GM23338 (cell line): ENCODE results near the gene SYT17. TPM values are rescaled to one million over a fixed set of nuclear protein-coding genes. Genes with fewer than 3 reads are reported as not detected.

Experiments used
- ATAC-seq: fragments of 200-7000 bp; cut with Tn5 transposase; 3 replicates; pipeline ENCODE4 v1.9.1; 2020
- DNase-seq: peaks from one replicate; pipeline ENCODE4 v3.0.0-alpha.2; 2015; ENCODE audit warnings: low spot score
- H2AFZ ChIP-seq: fragments of 200-600 bp; sonication (generic); 2 replicates; pipeline ENCODE4 v1.8.0; 2016; ENCODE audit warnings: antibody characterized with exemption, mild to moderate bottlenecking, moderate library complexity
- H3F3A ChIP-seq: fragments of 200-600 bp; sonication (generic); replicated peaks from 2 replicates; pipeline ENCODE4 v1.8.0; 2017; ENCODE audit warnings: antibody characterized with exemption, mixed run types, low read depth
- H3K27ac ChIP-seq: fragments of 200-600 bp; sonication (generic); 2 replicates; pipeline ENCODE4 v1.6.1; 2016; ENCODE audit warnings: low read depth
- H3K27me3 ChIP-seq: fragments of 200-600 bp; sonication (generic); 2 replicates; pipeline ENCODE4 v1.8.0; 2016; ENCODE audit warnings: mild to moderate bottlenecking, mixed run types, moderate library complexity; ENCODE audit not compliant: insufficient read depth
- H3K36me3 ChIP-seq: fragments of 200-600 bp; sonication (generic); 2 replicates; pipeline ENCODE4 v1.8.0; 2016; ENCODE audit warnings: mild to moderate bottlenecking; ENCODE audit not compliant: insufficient read depth
- H3K4me1 ChIP-seq: fragments of 200-600 bp; sonication (generic); 2 replicates; pipeline ENCODE4 v1.8.0; 2016; ENCODE audit warnings: mild to moderate bottlenecking, moderate library complexity; ENCODE audit not compliant: insufficient read depth
- H3K4me2 ChIP-seq: fragments of 200-600 bp; sonication (generic); 2 replicates; pipeline ENCODE4 v1.7.1; 2017; ENCODE audit warnings: mixed run types
- H3K4me3 ChIP-seq: fragments of 200-600 bp; sonication (generic); 2 replicates; pipeline ENCODE4 v1.6.1; 2016; ENCODE audit warnings: mixed run types
- H3K79me2 ChIP-seq: fragments of 200-600 bp; sonication (generic); replicated peaks from 2 replicates; pipeline ENCODE4 v1.8.0; 2017; ENCODE audit warnings: mild to moderate bottlenecking; ENCODE audit not compliant: insufficient read depth
- H3K9me2 ChIP-seq: fragments of 200-600 bp; sonication (generic); 2 replicates; pipeline ENCODE4 v1.8.0; 2017; ENCODE audit not compliant: insufficient read depth
- H4K20me1 ChIP-seq: fragments of 200-600 bp; sonication (generic); replicated peaks from 2 replicates; pipeline ENCODE4 v1.8.0; 2017; ENCODE audit warnings: mild to moderate bottlenecking; ENCODE audit not compliant: insufficient read depth
- H3K27ac Mint-ChIP-seq: 2 replicates; pipeline ENCODE4 v1.8.0; 2020; ENCODE audit warnings: inconsistent platforms, mild to moderate bottlenecking, moderate library complexity, mixed read lengths
- H3K27me3 Mint-ChIP-seq: 3 replicates; pipeline ENCODE4 v1.8.0; 2022; ENCODE audit warnings: low read depth, mild to moderate bottlenecking, moderate library complexity, mixed read lengths, inconsistent platforms; ENCODE audit not compliant: insufficient read depth, poor library complexity
- H3K36me3 Mint-ChIP-seq: 3 replicates; pipeline ENCODE4 v1.8.0; 2021; ENCODE audit warnings: low read depth, mild to moderate bottlenecking, inconsistent platforms, moderate library complexity, mixed read lengths
- H3K4me1 Mint-ChIP-seq: 3 replicates; pipeline ENCODE4 v1.8.0; 2020; ENCODE audit warnings: mild to moderate bottlenecking, inconsistent platforms, mixed read lengths
- H3K4me3 Mint-ChIP-seq: 3 replicates; pipeline ENCODE4 v1.8.0; 2021; ENCODE audit warnings: moderate library complexity, mild to moderate bottlenecking, inconsistent platforms, mixed read lengths
- H3K9me3 Mint-ChIP-seq: 3 replicates; pipeline ENCODE4 v1.8.0; 2020; ENCODE audit warnings: moderate library complexity, mild to moderate bottlenecking, inconsistent platforms, mixed read lengths
- CREB1 ChIP-seq: fragments of 250-450 bp; sonication (Bioruptor Pico); IDR thresholded peaks from 2 replicates; pipeline ENCODE4 v1.5.0; 2020; ENCODE audit warnings: low read depth, mild to moderate bottlenecking, moderate library complexity
- EZH2phosphoT487 ChIP-seq: fragments of 200-600 bp; sonication (generic); IDR thresholded peaks from one replicate; pipeline ENCODE4 v1.8.1; 2018; ENCODE audit warnings: antibody characterized with exemption; ENCODE audit not compliant: unreplicated experiment
- NANOG ChIP-seq: IDR thresholded peaks from 2 replicates; pipeline ENCODE4 v1.6.1; 2016; ENCODE audit warnings: antibody characterized with exemption, borderline replicate concordance
- ZNF462 ChIP-seq: fragments of 250-450 bp; sonication (Bioruptor Pico); IDR thresholded peaks from 2 replicates; pipeline ENCODE4 v1.5.0; 2020; ENCODE audit warnings: mild to moderate bottlenecking, moderate library complexity
- polyA plus RNA-seq: library from polyadenylated mRNA; unstranded; fragments of >200 nt; fragmentation: Nextera tagmentation; extraction: Ambion mirVana; gene quantifications from 2 replicates; pipeline ENCODE4 v1.2.1, GENCODE V29; 2016
- total RNA-seq: library from RNA; depleted of rRNA; stranded (reverse); fragments of >200 nt; shearing (Covaris generic); gene quantifications from 2 replicates; pipeline ENCODE4 v1.2.3, GENCODE V29; 2014

SYT17 gene
- total and polyA plus RNA-seq, 2 experiments from 2014 or later: 5.3 to 9.5 TPM

GRCh38 chr16:19153876-19154275 is 14.2 kb upstream of the SYT17 start:
- no peak for ATAC-seq
- Histone ChIP-seq H3K9me2 (peaks cover 13% of the 10 kb centered on the region), H2AFZ (peak overlapping the region; percentile 47; the same call in 1 of the 2 replicates)

More at GRCh38 chr16:19153876-19154275, 14.2 kb upstream of the SYT17 start:
- H3K4me3 Mint-ChIP-seq: no peak overlapping the region
- no peak overlapping the region for H3K27ac Mint-ChIP-seq
- H3K36me3 Mint-ChIP-seq: no peaks in the 10 kb centered on the region; the same call in 2 of the 3 replicates
- DNase-seq: peak; percentile 52
- no peaks in the 10 kb centered on the region; the same call in 2 of the 3 replicates for H3K4me1 Mint-ChIP-seq
- no peaks in the 10 kb centered on the region for H3K9me3 Mint-ChIP-seq
- TF ChIP-seq ZNF462 (no peak), CREB1 (CRISPR knock-in tag) (0 out of 2 replicates have a peak, but pooled peaks have one; percentile 28), EZH2phosphoT487 (no peak), NANOG (no peak)
- Histone ChIP-seq H3K27ac (no peak overlapping the region), H3K27me3 (no peaks in the 10 kb centered on the region), H3K79me2 (no peaks in the 10 kb centered on the region), H3F3A (no peaks in the 10 kb centered on the region), H3K4me1 (no peaks in the 10 kb centered on the region), H3K36me3 (no peaks in the 10 kb centered on the region), H4K20me1 (no peaks in the 10 kb centered on the region), H3K4me3 (no peak overlapping the region), H3K4me2 (no peak overlapping the region)
- peaks cover 9% of the 10 kb centered on the region for H3K27me3 Mint-ChIP-seq
